ENCODE data around the gene AK1.

DNA sequence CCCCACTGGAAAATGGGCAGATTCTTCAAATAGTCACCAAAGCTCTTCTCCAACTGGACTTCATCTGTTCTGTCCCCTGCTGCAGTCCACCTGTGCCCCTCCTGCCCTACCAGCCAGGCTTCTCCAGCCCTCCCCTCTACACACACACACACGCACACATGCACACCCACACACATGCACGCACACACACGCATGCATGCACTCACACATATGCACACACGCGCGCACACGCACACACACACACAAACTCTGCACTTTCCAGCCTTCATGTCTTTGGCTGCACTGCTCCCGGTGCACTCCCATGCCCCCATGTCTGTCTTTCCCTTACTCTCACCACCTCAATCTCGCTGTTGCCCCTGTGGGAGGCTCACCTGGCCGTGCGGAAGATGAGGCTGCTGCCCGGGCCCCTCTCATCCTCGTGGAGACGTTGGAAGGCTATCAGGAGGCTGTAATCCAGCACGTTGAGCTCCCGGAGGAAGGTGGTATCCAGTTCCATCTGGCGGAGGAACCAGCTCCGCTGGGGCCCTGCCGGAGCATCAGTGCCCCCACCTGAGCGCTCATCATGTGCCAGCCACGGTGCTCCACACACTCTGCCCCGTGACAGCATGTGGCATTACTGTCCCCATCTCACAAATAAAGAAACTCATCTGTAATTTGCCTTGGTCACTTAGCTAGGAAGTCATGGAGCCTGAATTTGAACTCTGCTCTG, 47.4 kb upstream of the AK1 start:
- TF ChIP-seq, protein P1, sequence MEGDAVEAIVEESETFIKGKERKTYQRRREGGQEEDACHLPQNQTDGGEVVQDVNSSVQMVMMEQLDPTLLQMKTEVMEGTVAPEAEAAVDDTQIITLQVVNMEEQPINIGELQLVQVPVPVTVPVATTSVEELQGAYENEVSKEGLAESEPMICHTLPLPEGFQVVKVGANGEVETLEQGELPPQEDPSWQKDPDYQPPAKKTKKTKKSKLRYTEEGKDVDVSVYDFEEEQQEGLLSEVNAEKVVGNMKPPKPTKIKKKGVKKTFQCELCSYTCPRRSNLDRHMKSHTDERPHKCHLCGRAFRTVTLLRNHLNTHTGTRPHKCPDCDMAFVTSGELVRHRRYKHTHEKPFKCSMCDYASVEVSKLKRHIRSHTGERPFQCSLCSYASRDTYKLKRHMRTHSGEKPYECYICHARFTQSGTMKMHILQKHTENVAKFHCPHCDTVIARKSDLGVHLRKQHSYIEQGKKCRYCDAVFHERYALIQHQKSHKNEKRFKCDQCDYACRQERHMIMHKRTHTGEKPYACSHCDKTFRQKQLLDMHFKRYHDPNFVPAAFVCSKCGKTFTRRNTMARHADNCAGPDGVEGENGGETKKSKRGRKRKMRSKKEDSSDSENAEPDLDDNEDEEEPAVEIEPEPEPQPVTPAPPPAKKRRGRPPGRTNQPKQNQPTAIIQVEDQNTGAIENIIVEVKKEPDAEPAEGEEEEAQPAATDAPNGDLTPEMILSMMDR (IDR thresholded peaks at IDR 0.05; ENCODE audit: control extremely low read depth in 1 of 3, insufficient read depth in 1 of 3, low read depth in 1 of 3, low read length in 3 of 3): no peak
- TF ChIP-seq SP1 (IDR thresholded peaks at IDR 0.05; ENCODE audit: low read depth, low read length): no peak

Measured in H1 (cell line).